GM23338 (cell line): Measurements from ENCODE around the gene ATG7.

Source experiments
- CREB1 ChIP-seq: fragments of 250-450 bp; sonication (Bioruptor Pico); IDR thresholded peaks from 2 replicates; pipeline ENCODE4 v1.5.0; 2020; ENCODE audit warnings: low read depth, mild to moderate bottlenecking, moderate library complexity
- CTCF ChIP-seq, 2 experiments: fragments of 200-600 bp in 1 of 2; sonication (generic) in 1 of 2; conservative IDR thresholded peaks; 2 replicates each; pipeline versions ENCODE4 v1.5.1 to v1.6.1; 2016 to 2017; ENCODE audit warnings: antibody characterized with exemption in 2 of 2, low read depth in 2 of 2, mild to moderate bottlenecking in 2 of 2, moderate library complexity in 1 of 2
- ETS1 ChIP-seq: IDR thresholded peaks from 2 replicates; pipeline ENCODE4 v1.6.1; 2016; ENCODE audit warnings: antibody characterized with exemption
- EZH2 ChIP-seq: fragments of 200-600 bp; sonication (generic); IDR thresholded peaks from one replicate; pipeline ENCODE4 v1.8.0; 2017; ENCODE audit warnings: antibody characterized with exemption, mild to moderate bottlenecking, low read depth; ENCODE audit not compliant: unreplicated experiment
- EZH2phosphoT487 ChIP-seq: fragments of 200-600 bp; sonication (generic); IDR thresholded peaks from one replicate; pipeline ENCODE4 v1.8.1; 2018; ENCODE audit warnings: antibody characterized with exemption; ENCODE audit not compliant: unreplicated experiment
- JUNB ChIP-seq: IDR thresholded peaks from one replicate; pipeline ENCODE4 v1.6.1; 2016; ENCODE audit warnings: antibody characterized with exemption; ENCODE audit not compliant: unreplicated experiment
- NANOG ChIP-seq: IDR thresholded peaks from 2 replicates; pipeline ENCODE4 v1.6.1; 2016; ENCODE audit warnings: antibody characterized with exemption, borderline replicate concordance
- POLR2AphosphoS5 ChIP-seq: IDR thresholded peaks from 2 replicates; pipeline ENCODE4 v1.6.1; 2016; ENCODE audit warnings: antibody characterized with exemption, low read depth
- REST ChIP-seq: IDR thresholded peaks from one replicate; pipeline ENCODE4 v1.6.1; 2018; ENCODE audit warnings: antibody characterized with exemption; ENCODE audit not compliant: unreplicated experiment
- ZNF114 ChIP-seq: fragments of 250-450 bp; sonication (Bioruptor Pico); IDR thresholded peaks from 2 replicates; pipeline ENCODE4 v1.5.0; 2020; ENCODE audit warnings: mild to moderate bottlenecking, moderate library complexity
- ZNF331 ChIP-seq: fragments of 250-450 bp; sonication (Bioruptor Pico); IDR thresholded peaks from 2 replicates; pipeline ENCODE4 v1.5.0; 2020; ENCODE audit warnings: low read depth, mild to moderate bottlenecking, moderate library complexity

- TF ChIP-seq CREB1 (CRISPR knock-in tag) (no peak), CTCF (conservative IDR thresholded peaks at IDR 0.05; ENCODE audit: low read depth in 2 of 2) (no peak), ZNF114 (CRISPR knock-in tag) (no peak), POLR2AphosphoS5 (no peak), ETS1 (0 out of 2 replicates have a peak, but pooled peaks have one; percentile 40), EZH2phosphoT487 (no peak), EZH2 (no peak), REST (no peak), JUNB (no peak), ZNF331 (CRISPR knock-in tag) (no peak), NANOG (no peak)
Measured at GRCh38 chr3:11244121-11244677, 28.0 kb upstream of the ATG7 start.
